ENCODE data around the gene ACHE.

Gene ACHE

GRCh38 chr7:100863406-100863950 lies 32.2 kb downstream of the ACHE start:
- Histone ChIP-seq H4K20me1 (ENCODE audit: insufficient read depth, low read length) (peaks cover 9% of the 10 kb centered on the region; the same call in 1 of the 2 replicates), H3K27ac (ENCODE audit: low read length) (no peak overlapping the region), H3K4me1 (ENCODE audit: insufficient read depth, low read length) (peaks cover 19% of the 10 kb centered on the region), H3K9me3 (ENCODE audit: insufficient read depth, low read length, severe bottlenecking) (no peaks in the 10 kb centered on the region), H2AFZ (ENCODE audit: low read depth, low read length) (no peak overlapping the region), H3K27me3 (ENCODE audit: insufficient read depth, low read length, poor library complexity) (no peaks in the 10 kb centered on the region), H3K79me2 (ENCODE audit: insufficient read depth, low read length) (peaks cover 22% of the 10 kb centered on the region), H3K4me3 (ENCODE audit: low read depth in 1 of 2, low read length in 2 of 2) (no peak overlapping the region), H3K9ac (ENCODE audit: low read depth, low read length) (no peak overlapping the region), H3K4me2 (ENCODE audit: insufficient read depth, low read length) (no peak overlapping the region), H3K36me3 (ENCODE audit: insufficient read depth, low read length) (peaks cover 33% of the 10 kb centered on the region)
- TF ChIP-seq EZH2 (IDR thresholded peaks at IDR 0.05; ENCODE audit: borderline replicate concordance, low read depth, low read length, severe bottlenecking) = no peak
- no peak for TF ChIP-seq CTCF (IDR thresholded peaks at IDR 0.05; ENCODE audit: borderline replicate concordance, extremely low read depth, low read length, poor library complexity, severe bottlenecking)
- ATAC-seq (ENCODE audit: insufficient read depth, low read depth) = no peak
- no peak for DNase-seq

GRCh38 chr7:100861616-100861985 lies 34.1 kb downstream of the ACHE start:
- Histone ChIP-seq H4K20me1 (ENCODE audit: insufficient read depth, low read length) (peaks cover 9% of the 10 kb centered on the region; the same call in 1 of the 2 replicates), H3K4me1 (ENCODE audit: insufficient read depth, low read length) (peaks cover 5% of the 10 kb centered on the region), H2AFZ (ENCODE audit: low read depth, low read length) (no peak overlapping the region), H3K27ac (ENCODE audit: low read length) (no peak overlapping the region), H3K9ac (ENCODE audit: low read depth, low read length) (no peak overlapping the region), H3K9me3 (ENCODE audit: insufficient read depth, low read length, severe bottlenecking) (no peaks in the 10 kb centered on the region), H3K4me2 (ENCODE audit: insufficient read depth, low read length) (no peak overlapping the region), H3K79me2 (ENCODE audit: insufficient read depth, low read length) (peaks cover 3% of the 10 kb centered on the region), H3K36me3 (ENCODE audit: insufficient read depth, low read length) (peaks cover 28% of the 10 kb centered on the region), H3K4me3 (ENCODE audit: low read depth in 1 of 2, low read length in 2 of 2) (no peak overlapping the region), H3K27me3 (ENCODE audit: insufficient read depth, low read length, poor library complexity) (no peaks in the 10 kb centered on the region)
- ATAC-seq (ENCODE audit: insufficient read depth, low read depth) (no peak), DNase-seq (no peak)
- no peak for TF ChIP-seq CTCF (IDR thresholded peaks at IDR 0.05; ENCODE audit: borderline replicate concordance, extremely low read depth, low read length, poor library complexity, severe bottlenecking)
- TF ChIP-seq EZH2 (IDR thresholded peaks at IDR 0.05; ENCODE audit: borderline replicate concordance, low read depth, low read length, severe bottlenecking) = no peak

- Histone ChIP-seq H4K20me1 (ENCODE audit: insufficient read depth, low read length) (peaks cover 9% of the 10 kb centered on the region; the same call in 1 of the 2 replicates), H3K4me3 (ENCODE audit: low read depth in 1 of 2, low read length in 2 of 2) (no peak overlapping the region), H3K9me3 (ENCODE audit: insufficient read depth, low read length, severe bottlenecking) (no peaks in the 10 kb centered on the region), H3K9ac (ENCODE audit: low read depth, low read length) (no peak overlapping the region), H3K4me2 (ENCODE audit: insufficient read depth, low read length) (no peak overlapping the region), H3K79me2 (ENCODE audit: insufficient read depth, low read length) (no peaks in the 10 kb centered on the region), H3K4me1 (ENCODE audit: insufficient read depth, low read length) (no peaks in the 10 kb centered on the region), H3K27me3 (ENCODE audit: insufficient read depth, low read length, poor library complexity) (no peaks in the 10 kb centered on the region), H3K36me3 (ENCODE audit: insufficient read depth, low read length) (peaks cover 28% of the 10 kb centered on the region), H3K27ac (ENCODE audit: low read length) (no peak overlapping the region), H2AFZ (ENCODE audit: low read depth, low read length) (no peak overlapping the region)
- DNase-seq = no peak
- no peak for TF ChIP-seq EZH2 (IDR thresholded peaks at IDR 0.05; ENCODE audit: borderline replicate concordance, low read depth, low read length, severe bottlenecking)
- TF ChIP-seq CTCF (IDR thresholded peaks at IDR 0.05; ENCODE audit: borderline replicate concordance, extremely low read depth, low read length, poor library complexity, severe bottlenecking) = no peak
- peak; percentile 18; the same call in 1 of the 3 replicates for ATAC-seq (ENCODE audit: insufficient read depth, low read depth)
Measured at GRCh38 chr7:100860702-100861615, 34.7 kb downstream of the ACHE start.

Measured in DND-41 (cell line).